Measurements from ENCODE around the gene ITGA8.
"Not testable (repeated sequence)": the region's sequence is repeated elsewhere in the genome, so short reads cannot be mapped to it uniquely, and the experiment has no call there.

ITGA8 gene

GRCh38 chr10:15557168-15557567, 162.6 kb downstream of the ITGA8 start:
- not testable (repeated sequence) for DNase-seq (ENCODE audit: low read depth)

GRCh38 chr10:15550950-15551349, 168.8 kb downstream of the ITGA8 start:
- DNase-seq (ENCODE audit: low read depth) = no peak

GRCh38 chr10:15548331-15548730, 171.4 kb downstream of the ITGA8 start:
- no peak for DNase-seq (ENCODE audit: low read depth)

GRCh38 chr10:15546606-15547005, 173.1 kb downstream of the ITGA8 start:
- no peak for DNase-seq (ENCODE audit: low read depth)

GRCh38 chr10:15545884-15546283, 173.8 kb downstream of the ITGA8 start:
- DNase-seq (ENCODE audit: low read depth) = no peak

GRCh38 chr10:15545266-15545665, 174.5 kb downstream of the ITGA8 start:
- no peak for DNase-seq (ENCODE audit: low read depth)

GRCh38 chr10:15543994-15544393, 175.7 kb downstream of the ITGA8 start:
- no peak for DNase-seq (ENCODE audit: low read depth)

- no peak for DNase-seq (ENCODE audit: low read depth)
Observed at GRCh38 chr10:15542817-15543216, 176.9 kb downstream of the ITGA8 start.

- no peak for DNase-seq (ENCODE audit: low read depth)
Observed at GRCh38 chr10:15541376-15541775, 178.3 kb downstream of the ITGA8 start.

- DNase-seq (ENCODE audit: low read depth) = no peak
Observed at GRCh38 chr10:15540727-15541126, 179.0 kb downstream of the ITGA8 start.

GRCh38 chr10:15539262-15539661, 180.5 kb downstream of the ITGA8 start:
- no peak for DNase-seq (ENCODE audit: low read depth)

- DNase-seq (ENCODE audit: low read depth) = not testable (repeated sequence)
Observed at GRCh38 chr10:15534928-15535538, 184.7 kb downstream of the ITGA8 start.

- no peak for DNase-seq (ENCODE audit: low read depth)
Observed at GRCh38 chr10:15531927-15532722, 187.6 kb downstream of the ITGA8 start.

- DNase-seq (ENCODE audit: low read depth) = no peak
Observed at GRCh38 chr10:15528859-15529239, 190.9 kb downstream of the ITGA8 start.

GRCh38 chr10:15526754-15527153, 193.0 kb downstream of the ITGA8 start:
- DNase-seq (ENCODE audit: low read depth) = no peak

GRCh38 chr10:15521328-15521903, 198.3 kb downstream of the ITGA8 start:
- DNase-seq (ENCODE audit: low read depth) = no peak

GRCh38 chr10:15518250-15518649, 201.5 kb downstream of the ITGA8 start:
- peak; percentile 14 for DNase-seq (ENCODE audit: low read depth)

- no peak for DNase-seq (ENCODE audit: low read depth)
Observed at GRCh38 chr10:15516256-15517085, 203.3 kb downstream of the ITGA8 start.

GRCh38 chr10:15515202-15515601, 204.5 kb downstream of the ITGA8 start:
- DNase-seq (ENCODE audit: low read depth) = no peak

- DNase-seq (ENCODE audit: low read depth) = no peak
Observed at GRCh38 chr10:15510963-15511362, 208.8 kb downstream of the ITGA8 start.

GRCh38 chr10:15505329-15505728, 214.4 kb downstream of the ITGA8 start:
- DNase-seq (ENCODE audit: low read depth) = no peak

GRCh38 chr10:15504101-15504840, 215.5 kb downstream of the ITGA8 start:
- peak; percentile 64 for DNase-seq (ENCODE audit: low read depth)
